GM19043 (cell line): ENCODE data around the gene TRIM8.
"Not testable (repeated sequence)": the region's sequence is repeated elsewhere in the genome, so short reads cannot be mapped to it uniquely, and the experiment has no call there.

Experiments used
- ATAC-seq: cut with Tn5 transposase; IDR thresholded peaks from one replicate; pipeline ENCODE4 v1.9.1; 2021; ENCODE audit warnings: low read depth; ENCODE audit not compliant: unreplicated experiment

The TRIM8 gene

DNA sequence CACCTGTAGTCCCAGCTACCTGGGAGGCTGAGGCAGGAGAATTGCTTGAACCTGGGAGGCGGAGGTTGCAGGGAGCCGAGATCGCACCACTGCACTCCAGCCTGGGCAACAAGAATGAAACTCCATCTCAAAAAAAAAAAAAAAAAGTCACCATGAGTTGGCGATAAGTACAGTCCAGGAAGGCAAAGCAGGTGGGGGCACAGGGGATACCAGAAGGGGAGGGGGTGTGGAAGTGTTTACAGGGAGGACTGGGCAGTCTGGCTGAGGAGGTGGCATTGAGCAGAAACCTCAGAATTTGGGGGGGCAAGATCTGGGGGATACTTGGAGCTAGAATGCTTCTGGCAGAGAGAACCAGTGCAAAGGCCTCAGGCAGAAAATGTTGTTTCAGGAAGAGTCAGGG, 23.1 kb downstream of the TRIM8 start:
- ATAC-seq, result not testable (repeated sequence)

DNA sequence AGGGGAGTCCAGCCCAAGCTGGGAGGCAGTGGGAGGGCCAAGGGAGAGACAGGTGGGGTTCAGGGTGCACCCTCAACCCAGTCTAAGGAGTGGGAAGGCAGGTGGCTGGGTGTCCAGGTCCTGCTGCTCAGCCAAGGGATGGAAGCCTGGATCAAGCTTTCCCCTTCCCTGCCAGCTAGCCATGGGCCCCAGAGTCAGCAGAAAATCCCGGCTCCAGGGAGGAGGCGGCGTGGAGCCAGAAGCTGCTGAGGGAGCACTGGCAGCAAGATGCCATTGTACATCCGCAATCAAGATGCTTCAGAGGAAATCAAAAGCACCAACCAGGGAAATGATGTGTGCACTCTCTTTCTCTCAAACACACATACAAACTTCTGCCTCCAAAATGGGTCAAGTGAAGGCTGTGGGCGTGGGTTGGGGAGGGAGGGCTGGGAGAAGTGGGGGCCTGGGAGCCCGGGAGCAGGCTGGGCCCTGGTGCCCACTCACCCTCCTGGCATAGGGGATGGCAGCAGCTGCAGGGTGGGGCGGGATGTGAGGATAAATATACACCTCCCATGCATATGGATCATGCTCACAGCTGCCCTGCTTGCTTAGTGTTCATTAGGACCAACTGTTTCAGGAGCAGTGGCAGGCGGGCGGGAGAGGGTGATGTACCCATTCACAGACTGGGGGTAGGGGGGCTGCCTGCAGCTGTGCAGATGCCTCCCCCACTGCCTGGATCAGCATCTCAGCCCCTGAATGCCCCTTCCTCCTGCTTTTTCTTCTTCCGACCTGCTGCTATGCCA, 24.2 kb downstream of the TRIM8 start:
- no peak for ATAC-seq

DNA sequence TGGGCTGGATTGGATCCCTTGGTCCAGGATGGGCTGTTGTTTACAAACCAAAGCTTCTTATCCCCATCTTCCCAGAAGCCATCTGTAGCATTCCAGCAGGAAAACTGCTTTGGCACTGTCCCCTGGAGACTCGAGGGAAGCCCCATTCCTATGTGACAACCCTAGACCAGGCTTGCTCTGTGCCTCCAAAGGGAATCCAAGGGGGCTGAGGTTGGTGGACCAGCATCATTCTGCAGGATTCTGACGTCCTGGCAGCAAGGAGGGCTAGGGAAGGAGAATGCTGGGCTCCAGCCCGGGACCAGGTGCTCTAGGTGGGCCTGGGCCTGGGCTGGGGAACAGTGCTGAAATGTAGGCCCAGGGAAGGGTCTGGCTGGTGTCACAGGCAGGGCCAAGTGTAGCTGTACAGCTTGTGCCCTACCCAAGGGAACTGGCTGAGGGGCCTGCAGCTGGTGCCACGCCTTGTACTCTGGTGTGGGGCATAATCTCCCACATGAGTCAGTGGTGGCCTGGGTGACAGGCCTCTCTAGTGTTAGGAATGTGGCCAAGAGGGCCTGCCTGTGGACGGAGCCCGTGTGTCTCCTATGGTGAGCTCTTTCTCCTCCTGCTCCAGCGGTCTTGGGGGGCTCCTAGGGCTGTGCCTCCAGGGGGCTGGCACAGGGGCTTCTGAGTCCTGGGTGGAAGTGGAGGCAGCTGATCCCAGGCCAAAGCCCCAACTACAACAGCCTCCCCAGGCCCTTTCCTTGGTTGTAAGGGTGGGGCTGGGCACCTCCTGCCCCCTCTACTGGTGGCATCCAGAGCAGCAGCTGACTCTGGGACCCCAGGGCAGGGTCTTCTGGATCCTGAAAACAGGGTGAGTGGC, 25.2 kb downstream of the TRIM8 start:
- no peak for ATAC-seq

DNA sequence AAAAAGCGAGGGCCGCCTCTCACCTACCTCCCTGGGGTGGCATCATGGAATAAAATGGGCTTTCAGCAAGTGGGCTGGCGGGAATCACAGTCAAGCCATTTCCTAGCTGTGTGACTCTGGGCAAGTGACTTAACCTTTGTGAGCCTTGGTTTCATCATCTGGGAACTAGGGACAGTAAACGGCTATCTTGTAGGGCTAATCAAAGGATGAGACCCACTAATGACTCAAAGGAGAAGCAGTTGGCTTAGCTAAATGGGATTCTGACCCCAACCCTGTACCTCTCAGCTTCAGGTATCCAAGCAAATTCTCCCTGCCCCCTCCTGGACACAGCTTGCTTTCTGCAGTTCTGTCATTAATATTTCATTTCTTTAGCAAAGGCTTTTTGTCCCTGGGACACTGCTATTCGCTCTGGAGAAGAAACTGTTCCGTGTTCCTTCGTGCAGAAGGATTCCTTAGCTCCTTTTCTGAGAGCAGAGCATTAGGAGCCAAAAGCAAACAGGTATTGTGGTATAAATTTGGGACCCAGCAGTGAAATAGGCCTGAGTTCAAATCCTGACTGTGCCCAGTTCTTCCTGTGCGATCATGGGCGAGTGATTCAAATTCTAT, 25.9 kb downstream of the TRIM8 start:
- no peak for ATAC-seq

DNA sequence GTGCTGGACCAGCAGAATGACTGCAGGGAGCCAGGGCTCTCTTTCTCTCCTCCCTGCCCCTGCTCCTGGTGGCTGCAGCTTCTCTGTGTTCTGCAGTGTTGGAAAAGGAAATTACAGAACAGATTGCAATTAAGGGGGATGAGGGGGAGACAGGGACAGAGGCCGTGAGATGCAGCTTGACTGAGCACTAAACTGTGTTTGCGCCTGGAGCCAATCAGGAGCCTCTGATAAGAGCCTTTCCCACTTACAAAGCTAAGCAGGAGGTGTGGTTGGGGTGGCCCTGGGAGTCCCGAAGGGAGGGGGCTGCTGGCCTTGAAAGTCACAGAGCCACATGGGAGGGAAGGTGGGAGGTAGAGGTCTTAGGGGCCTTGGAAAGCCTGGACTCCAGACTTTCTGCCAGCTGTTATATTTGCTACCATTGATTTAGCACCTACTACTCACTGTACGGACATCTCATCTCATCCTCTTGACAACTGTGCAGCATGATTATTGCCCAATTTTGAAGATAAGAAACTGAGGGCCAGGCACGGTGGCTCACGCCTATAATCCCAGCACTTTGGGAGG, 26.7 kb downstream of the TRIM8 start:
- ATAC-seq, result no peak

DNA sequence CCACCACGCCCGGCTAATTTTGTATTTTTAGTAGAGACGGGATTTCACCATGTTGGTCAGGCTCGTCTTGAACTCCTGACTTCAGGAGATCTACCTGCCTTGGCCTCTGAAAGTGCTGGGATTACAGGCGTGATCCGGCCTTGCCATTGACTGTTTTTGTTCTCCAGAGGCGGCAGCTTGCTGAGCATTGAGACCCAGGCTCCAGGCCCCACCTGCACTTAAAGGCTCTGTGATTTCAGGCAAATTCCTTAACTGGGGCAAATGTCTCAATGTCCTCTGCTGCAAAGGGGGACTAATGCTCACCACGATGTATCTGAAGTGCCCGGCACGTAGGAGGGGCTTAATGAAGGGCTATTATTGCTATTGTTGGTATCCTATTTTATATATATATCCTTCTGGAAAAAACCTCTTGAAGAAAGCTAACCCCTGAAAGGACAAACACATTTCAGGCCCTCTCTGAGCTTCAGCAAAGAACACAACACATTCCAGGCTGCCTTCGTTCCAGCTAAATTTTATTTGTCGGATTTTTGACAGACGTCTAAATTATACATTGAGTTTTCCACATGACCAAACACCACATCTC, 29.0 kb downstream of the TRIM8 start:
- ATAC-seq, result no peak

DNA sequence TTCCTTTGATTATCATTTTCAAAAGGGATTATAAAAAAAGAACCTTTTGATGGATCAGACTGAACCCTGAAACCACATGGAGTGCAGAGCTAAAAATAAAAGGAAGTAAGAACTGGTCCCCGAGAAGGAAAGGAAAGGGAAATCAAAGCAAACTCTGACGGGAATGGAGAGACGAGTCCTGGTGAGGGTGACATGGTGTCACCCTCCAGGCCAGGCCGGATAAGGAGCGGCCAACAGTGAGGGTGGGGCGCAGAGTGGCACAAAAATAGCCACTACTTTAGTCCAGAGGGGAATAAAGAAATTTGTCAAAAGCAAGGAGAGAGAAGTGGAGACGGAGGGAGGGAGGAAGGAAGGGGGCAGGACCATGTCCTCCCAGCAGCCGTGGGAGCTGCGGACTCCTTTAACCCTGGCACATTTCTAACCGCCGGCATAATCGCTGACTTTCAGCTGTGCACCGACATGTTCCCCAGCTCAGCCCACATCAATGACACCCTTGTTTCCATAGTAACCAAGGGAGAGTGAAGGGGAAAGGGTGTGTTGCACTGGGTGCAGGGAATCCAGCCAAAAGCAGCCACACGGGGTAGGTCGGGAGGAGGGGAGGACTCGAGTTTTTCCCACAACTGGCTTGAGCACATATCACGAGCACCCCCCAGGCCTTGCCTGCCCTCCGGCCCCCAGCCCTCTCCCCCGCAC, 29.7 kb downstream of the TRIM8 start:
- no peak for ATAC-seq

DNA sequence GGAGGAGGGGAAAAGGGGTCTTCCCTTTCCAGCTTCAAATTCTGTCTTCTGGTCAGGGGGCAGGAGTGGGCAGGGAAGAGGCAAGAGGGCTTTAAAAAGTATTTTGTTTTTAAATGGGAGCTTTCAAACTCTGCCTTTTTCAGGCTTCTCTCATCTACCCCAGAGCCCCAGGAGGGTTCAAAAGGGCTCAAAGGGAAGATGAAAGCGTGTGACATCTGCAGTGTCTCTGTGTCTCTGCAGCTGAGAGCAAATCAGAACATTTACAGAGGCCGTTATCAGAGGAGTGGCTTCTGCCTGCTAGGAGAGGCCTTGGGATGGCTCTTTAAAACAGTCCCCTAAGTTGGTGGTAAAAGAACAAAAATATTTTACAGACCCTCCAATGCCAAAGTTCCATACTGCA, 30.3 kb downstream of the TRIM8 start:
- no peak for ATAC-seq

DNA sequence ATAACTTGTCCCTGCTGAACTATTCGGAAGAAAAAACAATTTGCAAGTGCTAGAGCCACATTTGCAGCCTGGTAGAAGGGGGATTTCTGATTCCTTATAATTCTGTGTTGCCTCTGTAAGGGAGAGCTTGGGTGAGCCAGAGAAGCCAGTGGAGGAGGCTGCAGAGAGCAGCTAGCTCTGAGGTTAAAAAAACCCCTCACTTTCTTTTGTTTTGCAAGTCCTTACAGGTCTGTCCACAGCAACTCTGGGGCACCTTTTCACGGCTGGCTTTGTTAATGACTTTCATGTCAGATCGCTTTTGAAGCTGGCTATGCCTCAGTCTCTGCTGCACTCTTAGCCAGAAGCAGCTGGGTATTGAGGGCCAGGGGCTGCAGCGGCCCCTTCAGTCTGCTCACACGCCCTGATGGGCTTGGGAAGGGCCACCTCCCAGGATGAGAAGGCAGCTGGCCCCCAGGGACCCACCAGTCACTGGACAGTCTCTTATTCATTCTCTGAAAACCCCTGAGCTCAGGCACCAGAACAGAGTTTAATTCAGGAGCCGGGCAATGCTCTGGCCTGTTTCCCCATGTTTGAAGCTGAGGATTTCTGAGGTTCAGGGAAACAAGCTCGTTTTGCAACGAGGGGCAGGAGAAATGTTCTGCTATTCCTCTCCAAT, 30.9 kb downstream of the TRIM8 start:
- no peak for ATAC-seq

DNA sequence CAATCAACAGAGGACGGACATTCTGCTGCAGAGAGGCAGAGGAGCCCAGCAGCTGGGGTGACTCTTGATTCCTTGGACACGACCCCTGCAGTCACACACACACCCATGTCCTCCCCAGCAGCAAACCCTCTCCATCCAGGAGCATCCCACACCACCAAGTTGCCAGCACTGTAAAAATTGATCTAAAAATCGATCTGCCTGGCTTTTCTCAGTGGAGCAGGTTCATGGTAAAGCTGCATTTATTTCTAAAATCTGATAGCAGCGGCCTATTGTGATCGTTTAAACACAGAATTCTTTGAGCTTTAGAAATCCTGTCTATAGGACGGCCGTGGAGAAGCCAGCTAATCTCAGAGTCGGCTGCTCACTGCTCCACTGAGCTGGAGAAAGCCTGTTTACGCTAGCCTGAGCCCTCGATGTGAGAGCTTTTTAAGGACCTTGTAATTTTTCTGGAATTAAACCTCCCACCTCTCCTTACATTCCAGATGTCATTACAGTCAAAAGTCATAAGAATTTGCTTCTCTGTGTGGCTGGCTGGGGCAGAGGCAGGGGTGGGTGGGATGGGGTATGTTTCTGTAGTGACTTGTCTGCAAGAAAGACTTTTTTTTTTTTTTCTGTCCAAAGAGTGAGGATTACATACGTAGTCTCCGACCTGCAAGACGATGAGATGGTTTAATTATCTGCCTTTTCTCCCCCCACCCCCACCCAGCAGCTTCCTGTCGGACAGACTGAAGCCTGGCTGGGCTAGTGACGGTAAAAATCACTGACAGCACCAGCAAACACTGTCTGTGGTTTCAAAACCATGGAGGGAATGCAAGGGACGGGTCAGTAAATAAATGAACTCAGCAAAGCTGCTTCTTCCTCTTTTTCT, 31.6 kb downstream of the TRIM8 start:
- ATAC-seq, result no peak

DNA sequence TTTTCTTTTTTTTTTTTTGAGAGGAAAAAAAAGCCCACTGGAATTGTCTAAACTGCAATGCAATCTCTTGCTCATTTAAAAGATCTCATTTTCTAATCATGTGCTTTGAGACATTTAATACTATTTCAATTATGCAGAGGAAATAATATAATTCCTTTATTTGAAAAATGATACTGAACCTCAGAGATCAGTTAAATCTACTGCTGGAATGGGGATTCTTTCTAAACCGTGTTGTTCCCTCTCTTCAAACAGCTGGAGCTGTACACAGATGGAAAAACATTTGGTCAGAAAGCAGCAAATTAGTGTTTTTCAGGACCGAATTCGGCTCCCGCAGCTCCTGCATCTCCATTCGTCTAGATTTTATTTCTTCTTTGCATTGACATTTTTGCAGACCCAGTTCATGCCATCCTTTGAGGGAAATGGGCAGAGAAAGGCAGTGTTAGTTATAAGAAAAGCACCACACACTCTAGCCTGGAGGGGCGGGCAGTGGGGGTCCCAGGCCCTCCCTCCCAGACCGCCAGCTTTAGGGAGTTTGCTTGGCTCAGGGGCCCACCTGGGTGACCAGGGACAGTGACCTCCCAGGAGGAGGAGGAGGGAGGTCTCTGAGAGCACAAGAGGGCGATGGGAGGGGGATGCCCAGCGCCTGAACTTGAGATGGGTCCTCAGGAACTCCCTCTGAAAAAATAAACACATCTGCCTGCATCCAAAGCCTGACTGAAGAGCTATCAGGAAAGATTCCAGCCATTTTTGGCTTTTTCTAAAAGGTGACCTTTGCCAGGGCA, 32.4 kb downstream of the TRIM8 start:
- no peak for ATAC-seq

DNA sequence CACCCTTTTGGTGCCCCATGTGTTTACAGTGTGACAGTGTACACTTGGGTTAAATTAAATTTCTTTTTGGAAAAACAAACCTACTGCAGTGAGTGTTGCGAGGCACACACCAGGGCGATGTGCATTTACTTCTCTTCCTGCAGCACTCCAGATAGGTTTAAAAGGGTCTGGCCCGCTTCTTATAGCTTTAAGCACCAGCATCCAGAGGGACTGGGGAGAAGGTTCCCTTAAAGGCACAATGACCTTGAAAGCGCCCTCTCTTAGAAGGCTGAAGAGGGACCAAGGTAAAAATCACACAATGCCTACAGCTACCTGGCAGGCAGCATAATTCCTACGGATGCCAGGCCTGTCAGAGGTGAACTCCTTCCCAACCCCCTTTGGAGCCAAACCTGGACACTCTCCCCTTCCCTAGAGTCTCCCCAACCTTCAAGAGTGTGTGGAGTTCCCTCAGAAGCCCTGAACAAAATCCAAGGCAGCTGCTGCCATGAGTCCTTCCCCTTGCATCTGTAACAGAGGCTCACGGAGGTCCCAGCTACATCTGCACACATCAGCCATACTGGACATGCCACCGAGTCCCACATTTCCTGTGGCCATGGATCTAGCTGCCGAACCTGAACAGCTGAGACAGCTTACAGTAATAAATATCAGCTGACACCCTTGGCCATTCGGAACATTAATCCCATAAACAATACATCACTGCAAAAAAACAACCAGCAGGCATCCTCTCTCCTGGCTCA, 33.2 kb downstream of the TRIM8 start:
- ATAC-seq, result no peak

DNA sequence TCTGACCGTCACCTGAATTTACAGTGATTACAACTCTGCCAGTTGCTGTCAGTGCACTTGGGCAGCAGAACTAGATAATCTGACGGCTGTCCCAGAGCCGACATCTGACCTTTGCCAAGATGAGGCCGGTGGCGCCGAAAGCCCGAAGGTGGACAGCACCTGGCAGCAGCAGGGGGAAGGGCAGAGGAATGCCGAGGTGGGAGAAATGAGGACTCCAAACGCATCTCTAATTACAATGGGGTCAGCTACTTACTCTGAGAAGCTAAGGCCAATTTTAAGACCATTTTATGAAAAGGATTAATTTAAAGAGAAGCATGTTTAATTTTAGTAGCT, 33.8 kb downstream of the TRIM8 start:
- ATAC-seq, result no peak

DNA sequence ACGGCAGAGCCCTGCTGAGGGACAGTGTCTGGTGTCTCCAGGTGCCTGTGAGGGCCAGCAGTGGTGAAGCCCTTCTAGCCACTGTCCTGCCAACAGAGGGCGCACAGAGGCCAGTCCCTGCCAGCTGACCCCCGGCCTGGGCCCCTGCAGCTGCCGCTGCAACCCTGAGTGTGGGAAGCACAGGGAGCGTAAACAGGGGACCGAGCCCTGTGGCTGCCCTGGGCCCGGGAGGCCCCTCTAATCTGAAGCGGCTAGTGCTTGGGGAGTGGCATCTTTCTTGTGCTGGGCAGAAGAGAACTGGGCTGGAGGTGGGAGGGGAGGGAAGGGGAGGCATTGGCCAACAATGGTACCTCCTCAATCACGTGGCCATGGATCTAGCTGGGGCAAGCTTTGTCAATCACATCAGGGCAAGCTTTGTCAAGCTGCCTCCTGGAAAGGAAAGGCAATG, 34.6 kb downstream of the TRIM8 start:
- ATAC-seq, result no peak

DNA sequence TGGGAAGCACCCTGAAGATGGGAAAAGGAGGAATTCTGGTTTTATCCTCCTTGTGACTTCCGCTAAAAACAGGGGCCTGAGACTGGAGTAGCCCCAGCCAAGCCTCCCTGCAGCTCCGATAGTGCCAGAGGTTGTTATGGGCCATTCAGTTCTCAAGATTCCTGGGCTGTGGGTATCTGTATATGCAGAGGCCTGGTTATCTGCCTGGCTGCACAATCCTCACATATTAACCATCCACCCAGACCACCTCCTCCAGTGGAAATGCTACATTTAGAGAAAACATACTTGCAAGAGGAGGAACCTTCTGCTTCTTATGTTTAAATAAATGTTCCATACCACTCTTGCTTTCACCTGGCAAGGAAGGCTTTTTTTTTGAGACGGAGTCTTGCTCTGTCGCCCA, 35.3 kb downstream of the TRIM8 start:
- ATAC-seq, result no peak

DNA sequence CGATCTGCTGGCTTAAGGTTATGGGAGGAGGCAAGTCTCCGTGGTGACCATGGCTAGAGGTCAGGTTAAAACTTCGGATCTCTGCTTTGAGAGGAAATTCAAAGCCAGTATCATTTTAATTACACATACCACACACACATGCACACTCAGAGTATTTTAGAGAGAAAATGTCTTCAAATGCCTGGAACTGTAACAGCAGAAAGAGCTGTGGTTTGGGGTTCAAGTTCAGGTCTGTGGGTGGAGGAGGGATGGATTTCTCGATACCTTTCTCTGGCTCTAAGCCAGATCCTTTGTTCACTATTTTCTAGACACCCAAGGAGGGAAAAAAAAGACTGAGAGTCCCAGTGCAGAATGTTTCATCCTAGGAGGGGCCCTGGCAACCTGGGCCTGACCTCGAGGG, 37.4 kb downstream of the TRIM8 start:
- no peak for ATAC-seq

DNA sequence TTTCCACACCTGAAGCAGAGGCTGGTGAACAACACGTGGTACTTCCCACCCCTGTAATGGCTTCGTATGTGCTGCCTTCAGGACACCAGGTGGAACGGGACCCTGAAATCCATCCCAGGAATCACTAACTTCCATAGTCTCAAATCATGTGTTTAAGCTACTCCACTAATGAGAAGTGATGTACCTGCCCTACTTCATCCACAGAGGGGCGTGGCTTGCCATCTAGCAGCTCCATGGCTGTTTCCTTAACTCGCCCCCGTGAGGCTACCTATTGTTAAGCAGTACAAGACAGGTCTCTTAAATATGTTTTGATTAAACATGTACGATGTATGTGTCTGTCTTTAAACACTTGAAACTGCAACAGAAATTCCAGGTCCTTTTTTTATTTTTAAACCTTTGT, 38.1 kb downstream of the TRIM8 start:
- ATAC-seq, result no peak
